Measurements from ENCODE around the gene VAC14.

DNA sequence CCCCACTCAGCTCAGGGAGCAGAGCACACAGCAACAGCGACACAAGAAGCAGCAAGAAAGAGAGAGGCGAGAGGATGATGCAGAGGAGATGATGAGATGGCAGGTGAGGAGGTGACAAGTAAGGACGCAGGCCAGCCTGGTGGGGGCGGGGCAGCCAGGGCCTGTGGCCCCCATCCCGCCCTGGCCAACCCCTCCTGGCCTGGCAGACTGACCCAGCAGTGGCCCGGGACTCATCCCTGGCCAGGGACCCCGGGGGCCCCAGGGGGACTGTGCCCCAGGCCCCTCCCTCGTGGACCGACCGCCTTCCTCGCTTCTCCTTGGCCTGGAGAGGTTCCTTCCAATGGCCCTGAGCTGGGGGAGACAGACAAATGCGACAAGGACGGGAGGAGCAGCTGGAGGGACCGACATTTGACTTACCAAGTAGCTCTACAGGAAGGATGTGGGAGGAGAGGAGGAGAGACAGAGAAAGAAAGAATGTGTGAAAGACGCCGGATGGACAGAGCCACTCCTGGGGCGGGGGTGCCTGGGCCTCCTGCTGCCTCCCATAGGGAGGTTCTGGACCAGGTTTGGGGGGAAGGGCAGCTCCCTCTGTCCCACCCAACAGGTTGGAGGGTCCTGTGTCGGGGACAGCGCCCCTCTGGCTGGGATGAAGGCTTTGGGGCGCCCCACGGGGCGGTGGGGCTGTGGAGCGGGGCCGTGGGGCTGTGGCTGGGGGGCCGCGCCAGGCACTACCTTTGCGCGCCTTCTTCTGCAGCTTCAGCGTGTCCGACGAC is 121.9 kb downstream of the VAC14 start:
- TF ChIP-seq, protein P1, sequence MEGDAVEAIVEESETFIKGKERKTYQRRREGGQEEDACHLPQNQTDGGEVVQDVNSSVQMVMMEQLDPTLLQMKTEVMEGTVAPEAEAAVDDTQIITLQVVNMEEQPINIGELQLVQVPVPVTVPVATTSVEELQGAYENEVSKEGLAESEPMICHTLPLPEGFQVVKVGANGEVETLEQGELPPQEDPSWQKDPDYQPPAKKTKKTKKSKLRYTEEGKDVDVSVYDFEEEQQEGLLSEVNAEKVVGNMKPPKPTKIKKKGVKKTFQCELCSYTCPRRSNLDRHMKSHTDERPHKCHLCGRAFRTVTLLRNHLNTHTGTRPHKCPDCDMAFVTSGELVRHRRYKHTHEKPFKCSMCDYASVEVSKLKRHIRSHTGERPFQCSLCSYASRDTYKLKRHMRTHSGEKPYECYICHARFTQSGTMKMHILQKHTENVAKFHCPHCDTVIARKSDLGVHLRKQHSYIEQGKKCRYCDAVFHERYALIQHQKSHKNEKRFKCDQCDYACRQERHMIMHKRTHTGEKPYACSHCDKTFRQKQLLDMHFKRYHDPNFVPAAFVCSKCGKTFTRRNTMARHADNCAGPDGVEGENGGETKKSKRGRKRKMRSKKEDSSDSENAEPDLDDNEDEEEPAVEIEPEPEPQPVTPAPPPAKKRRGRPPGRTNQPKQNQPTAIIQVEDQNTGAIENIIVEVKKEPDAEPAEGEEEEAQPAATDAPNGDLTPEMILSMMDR (IDR thresholded peaks at IDR 0.05) = no peak
- TF ChIP-seq POLR2A (IDR thresholded peaks at IDR 0.05) = no peak

Measured in lower leg skin (tissue), 3 donors.